H1 (cell line): ENCODE measurements around the gene SSBP3. TPM values are rescaled to one million over a fixed set of nuclear protein-coding genes. Genes with fewer than 3 reads are reported as not detected.

ENCODE experiments used
- CTCF ChIA-PET: fragments of 300-600 bp; sonication (Branson Sonifier 250); formaldehyde crosslinking; loops from one replicate; lab custom pipeline; 2021; ENCODE audit not compliant: partially characterized antibody; lab: Charles Lee
- POLR2A ChIA-PET: fragments of 300-600 bp; sonication (Branson Sonifier 250); formaldehyde crosslinking; loops from one replicate; lab custom pipeline; 2021; ENCODE audit warnings: inconsistent platforms; ENCODE audit not compliant: partially characterized antibody; lab: Charles Lee
- DNase-seq, 2 experiments: peaks; one replicate each; pipeline versions ENCODE4 v3.0.0 to v3.0.0-alpha.2; 2010 to 2022; ENCODE audit warnings: low spot score in 2 of 2, low read depth in 1 of 2, mixed read lengths in 1 of 2
- FAIRE-seq: peaks from 2 replicates; lab custom pipeline; 2011; peaks lifted over from hg19 to GRCh38; lab: Jason Lieb, UNC
- H2AFZ ChIP-seq: 2 replicates; pipeline ENCODE4 v1.8.1; 2012; ENCODE audit warnings: low read length, inconsistent platforms
- H2AK5ac ChIP-seq: 2 replicates; pipeline ENCODE4 v1.6.1; 2013; ENCODE audit warnings: low read depth, low read length
- H2BK120ac ChIP-seq: replicated peaks from 2 replicates; pipeline ENCODE3; 2013; ENCODE audit warnings: low read depth, low read length, inconsistent platforms
- H2BK12ac ChIP-seq: 2 replicates; pipeline ENCODE4 v1.6.1; 2013; ENCODE audit warnings: low read depth, low read length
- H2BK15ac ChIP-seq: 2 replicates; pipeline ENCODE4 v1.6.1; 2013; ENCODE audit warnings: low read length
- H2BK20ac ChIP-seq: 2 replicates; pipeline ENCODE4 v1.6.1; 2013; ENCODE audit warnings: low read length
- H2BK5ac ChIP-seq: 2 replicates; pipeline ENCODE4 v1.6.1; 2013; ENCODE audit warnings: low read depth, low read length
- H3K14ac ChIP-seq: 2 replicates; pipeline ENCODE4 v1.6.1; 2013; ENCODE audit warnings: inconsistent platforms; ENCODE audit not compliant: insufficient read length
- H3K18ac ChIP-seq: 2 replicates; pipeline ENCODE4 v1.6.1; 2013; ENCODE audit warnings: low read length; ENCODE audit errors: extremely low read depth
- H3K23ac ChIP-seq: 2 replicates; pipeline ENCODE4 v1.6.1; 2013; ENCODE audit warnings: inconsistent platforms; ENCODE audit not compliant: insufficient read length
- H3K23me2 ChIP-seq: 2 replicates; pipeline ENCODE4 v1.6.1; 2013; ENCODE audit warnings: low read depth, low read length
- H3K27ac ChIP-seq: 2 replicates; pipeline ENCODE4 v1.6.1; 2011; ENCODE audit warnings: low read depth, low read length, inconsistent platforms
- H3K27me3 ChIP-seq, 4 experiments: replicated peaks in 1 of 4; 1 replicate in 1 of 4; 2 replicates in 3 of 4; pipeline versions ENCODE4 v1.6.1 to v1.8.1; 2011 to 2013; ENCODE audit warnings: low read length in 3 of 4, mild to moderate bottlenecking in 3 of 4, inconsistent platforms in 2 of 4, mixed read lengths in 2 of 4, moderate library complexity in 1 of 4; ENCODE audit not compliant: control insufficient read depth in 3 of 4, insufficient read depth in 3 of 4; ENCODE audit errors: extremely low read depth in 1 of 4
- H3K36me3 ChIP-seq, 4 experiments: 2 replicates each; pipeline versions ENCODE4 v1.6.1 to v1.8.1; 2011 to 2013; ENCODE audit warnings: mild to moderate bottlenecking in 4 of 4, low read length in 3 of 4, moderate library complexity in 2 of 4, control low read depth in 1 of 4, inconsistent platforms in 1 of 4; ENCODE audit not compliant: insufficient read depth in 4 of 4, control insufficient read depth in 2 of 4
- H3K4ac ChIP-seq: replicated peaks from 2 replicates; pipeline ENCODE3; 2013; ENCODE audit warnings: low read length, low read depth, mixed read lengths, inconsistent platforms; ENCODE audit not compliant: insufficient read length
- H3K4me1 ChIP-seq, 4 experiments: replicated peaks in 1 of 4; 1 replicate in 1 of 4; 2 replicates in 3 of 4; pipeline versions ENCODE4 v1.6.1 to v1.8.1; 2011 to 2013; ENCODE audit warnings: low read length in 3 of 4, inconsistent platforms in 2 of 4, mixed read lengths in 1 of 4; ENCODE audit not compliant: insufficient read depth in 4 of 4, control insufficient read depth in 3 of 4
- H3K4me2 ChIP-seq, 2 experiments: 2 replicates each; pipeline versions ENCODE4 v1.6.1 to v1.8.1; 2011 to 2013; ENCODE audit warnings: low read depth in 2 of 2, low read length in 2 of 2, control low read depth in 1 of 2, inconsistent platforms in 1 of 2, mild to moderate bottlenecking in 1 of 2; ENCODE audit not compliant: insufficient read depth in 1 of 2
- H3K4me3 ChIP-seq, 4 experiments: fragments of 200-600, 300-600 bp in 1 of 4; sonication (generic), shearing (Covaris generic), sonication (Bioruptor Twin) in 1 of 4; 2 replicates each; pipeline versions ENCODE4 v1.5.1 to v1.8.1; 2011 to 2016; ENCODE audit warnings: low read length in 4 of 4, low read depth in 3 of 4, control low read depth in 2 of 4, inconsistent platforms in 2 of 4, mild to moderate bottlenecking in 2 of 4, mixed read lengths in 1 of 4, moderate library complexity in 1 of 4; ENCODE audit not compliant: insufficient read depth in 2 of 4; ENCODE audit errors: extremely low read depth in 1 of 4
- H3K56ac ChIP-seq: replicated peaks from 2 replicates; pipeline ENCODE3; 2013; ENCODE audit warnings: low read depth, mild to moderate bottlenecking, mixed read lengths, low read length, inconsistent platforms; ENCODE audit not compliant: insufficient read length
- H3K79me1 ChIP-seq: 2 replicates; pipeline ENCODE4 v1.6.1; 2013; ENCODE audit warnings: low read depth, low read length, control low read depth
- H3K79me2 ChIP-seq, 2 experiments: 2 replicates each; pipeline versions ENCODE4 v1.6.1 to v1.8.1; 2012 to 2013; ENCODE audit warnings: low read length in 2 of 2, mild to moderate bottlenecking in 2 of 2, inconsistent platforms in 1 of 2; ENCODE audit not compliant: insufficient read depth in 2 of 2, control insufficient read depth in 1 of 2
- H3K9ac ChIP-seq, 4 experiments: replicated peaks in 1 of 4; 1 replicate in 1 of 4; 2 replicates in 3 of 4; pipeline versions ENCODE4 v1.6.1 to v1.8.1; 2011 to 2013; ENCODE audit warnings: low read depth in 3 of 4, low read length in 3 of 4, control low read depth in 2 of 4, mild to moderate bottlenecking in 2 of 4, moderate library complexity in 2 of 4, inconsistent platforms in 1 of 4; ENCODE audit errors: extremely low read depth in 1 of 4
- H3K9me3 ChIP-seq, 2 experiments: 2 replicates each; pipeline versions ENCODE4 v1.6.1 to v1.8.1; 2012 to 2013; ENCODE audit warnings: mild to moderate bottlenecking in 2 of 2, moderate library complexity in 2 of 2, control low read depth in 1 of 2, inconsistent platforms in 1 of 2, low read depth in 1 of 2, low read length in 1 of 2, mixed read lengths in 1 of 2; ENCODE audit not compliant: insufficient read depth in 2 of 2
- H4K20me1 ChIP-seq, 2 experiments: replicated peaks in 1 of 2; 2 replicates each; pipeline versions ENCODE3 to v1.8.1; 2011 to 2013; ENCODE audit warnings: inconsistent platforms in 2 of 2, low read length in 2 of 2, mild to moderate bottlenecking in 1 of 2; ENCODE audit not compliant: insufficient read depth in 2 of 2, control insufficient read depth in 1 of 2
- H4K5ac ChIP-seq: 2 replicates; pipeline ENCODE4 v1.6.1; 2013; ENCODE audit warnings: low read length, low read depth, mixed read lengths, inconsistent platforms; ENCODE audit not compliant: insufficient read length
- H4K8ac ChIP-seq: 2 replicates; pipeline ENCODE4 v1.8.0; 2013; ENCODE audit warnings: mild to moderate bottlenecking, moderate library complexity, low read length, inconsistent platforms; ENCODE audit not compliant: insufficient read depth; ENCODE audit errors: extremely low read depth
- H4K91ac ChIP-seq: replicated peaks from 2 replicates; pipeline ENCODE3; 2013; ENCODE audit warnings: low read length, mixed read lengths, inconsistent platforms; ENCODE audit not compliant: insufficient read length
- EP300 ChIP-seq, 2 experiments: IDR thresholded peaks; 1 replicate in 1 of 2; 2 replicates in 1 of 2; pipeline ENCODE4 v1.6.1; 2011 to 2012; ENCODE audit warnings: low read depth in 2 of 2, low read length in 2 of 2, mild to moderate bottlenecking in 2 of 2, borderline replicate concordance in 1 of 2, inconsistent platforms in 1 of 2, moderate library complexity in 1 of 2
- GTF2F1 ChIP-seq: IDR thresholded peaks from 2 replicates; pipeline ENCODE4 v1.6.1; 2012; ENCODE audit warnings: low read depth, low read length, improper control_type of control experiment, borderline replicate concordance
- KDM1A ChIP-seq: fragments of 200-600, 300-600 bp; sonication (generic); IDR thresholded peaks from 2 replicates; pipeline ENCODE4 v1.7.1; 2016; ENCODE audit warnings: mild to moderate bottlenecking, low read length, borderline replicate concordance
- KDM5A ChIP-seq: fragments of 200-600 bp; IDR thresholded peaks from 2 replicates; pipeline ENCODE4 v1.7.1; 2012; ENCODE audit warnings: mild to moderate bottlenecking, low read length, inconsistent platforms, mixed read lengths
- POU5F1 ChIP-seq: IDR thresholded peaks from 2 replicates; pipeline ENCODE4 v1.6.1; 2011; ENCODE audit warnings: low read depth, mild to moderate bottlenecking, low read length, moderate library complexity
- SAP30 ChIP-seq: fragments of 300-600 bp; sonication (generic); IDR thresholded peaks from 2 replicates; pipeline ENCODE4 v1.7.1; 2012; ENCODE audit warnings: low read length, moderate library complexity, mild to moderate bottlenecking, inconsistent platforms; ENCODE audit not compliant: insufficient read depth, insufficient replicate concordance
- SIRT6 ChIP-seq: IDR thresholded peaks from one replicate; pipeline ENCODE4 v1.7.1; 2012; ENCODE audit warnings: low read length, inconsistent platforms
- SRF ChIP-seq: IDR thresholded peaks from 2 replicates; pipeline ENCODE4 v1.6.1; 2011; ENCODE audit warnings: mild to moderate bottlenecking, low read depth, low read length, moderate library complexity
- TEAD4 ChIP-seq: IDR thresholded peaks from 2 replicates; pipeline ENCODE4 v1.6.1; 2012; ENCODE audit warnings: low read depth, low read length, inconsistent platforms, mixed read lengths
- ZNF274 ChIP-seq: IDR thresholded peaks from 2 replicates; pipeline ENCODE4 v1.7.0; 2012; ENCODE audit warnings: low read length, borderline replicate concordance; ENCODE audit errors: extremely low read depth
- WGBS, 2 experiments: shearing (Covaris generic) in 1 of 2; methylation state at CpG; one replicate each; pipeline versions ENCODE4 v1.1.6 to v1.1.7; 2013 to 2015; ENCODE audit warnings: low lambda C conversion rate in 2 of 2, mixed read lengths in 2 of 2, inconsistent platforms in 1 of 2, low coverage in 1 of 2, missing lambda C conversion rate in 1 of 2; ENCODE audit not compliant: insufficient replicate concordance in 2 of 2, insufficient coverage in 1 of 2, insufficient read length in 1 of 2; ENCODE audit errors: extremely low coverage in 1 of 2, missing lambda C conversion rate in 1 of 2; 5-methylcytosine and 5-hydroxymethylcytosine counted together
- polyA plus RNA-seq, 7 experiments: library from polyadenylated mRNA; depleted of rRNA in 3 of 7; stranded (reverse) in 5 of 7; unstranded in 2 of 7; fragments of >200 nt in 5 of 7; fragments of 200-250 nt in 2 of 7; gene quantifications; 1 replicate in 5 of 7; 2 replicates in 1 of 7; 4 replicates in 1 of 7; pipeline versions ENCODE4 v1.2.1 to v1.2.3, GENCODE V29; 2011 to 2013; ENCODE audit warnings: missing spikeins in 2 of 7, mixed read lengths in 2 of 7
- total RNA-seq: library from RNA; stranded (reverse); fragmentation: NEBNext Ultra II Directional; extraction: Animal tissue kit (Norgen Biotek cat#: 25700); gene quantifications from 2 replicates; pipeline ENCODE4 v1.2.1, GENCODE V29; 2021
- TF ChIP-seq, protein P1 (sequence below): IDR thresholded peaks from 2 replicates; pipeline ENCODE4 v1.6.1; 2011; ENCODE audit warnings: low read depth, mild to moderate bottlenecking, low read length; ENCODE audit not compliant: insufficient read depth

SSBP3 gene
- total and polyA plus RNA-seq, 2 of the 8 experiments (the other 6 are each of a cell fraction or from before 2014, with no cell fraction given), result 99.7 to 133 TPM

DNA sequence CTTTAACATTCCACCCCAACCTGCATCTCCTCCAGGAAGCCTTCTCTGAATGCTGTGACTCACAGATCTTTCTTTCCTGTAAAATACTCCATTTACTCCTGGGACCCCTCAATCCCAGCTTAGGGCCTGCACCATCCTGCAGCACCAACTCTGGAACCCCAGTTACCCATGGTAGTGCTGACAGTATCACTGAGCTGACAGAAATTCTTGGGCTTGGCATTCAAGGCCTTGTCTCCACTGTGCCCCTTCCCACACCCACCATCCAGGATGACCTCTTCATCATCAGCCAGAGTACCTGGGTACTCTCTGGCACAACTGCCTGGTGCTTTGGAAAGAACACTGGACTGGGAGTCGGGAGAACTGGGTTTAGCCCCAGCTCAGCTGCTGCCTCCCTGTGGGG lies 214.7 kb downstream of the SSBP3 start:
- H2BK20ac ChIP-seq, result no peak overlapping the region
- no peak overlapping the region for H3K18ac ChIP-seq
- H4K8ac ChIP-seq, result no peak overlapping the region
- H3K9me3 ChIP-seq, result no peaks in the 10 kb centered on the region
- H2BK120ac ChIP-seq, result no peak overlapping the region
- no peak overlapping the region for H2BK15ac ChIP-seq
- no peak overlapping the region for H4K5ac ChIP-seq
- no peaks in the 10 kb centered on the region for H3K23me2 ChIP-seq
- POLR2A ChIA-PET, result interaction anchor here (1.4 to 1.6 kb wide), 2 partner anchors 12 to 70 kb away, joined by 3 to 4 read pairs; no protein-coding TSS in a partner anchor
- H2AFZ ChIP-seq, result no peak overlapping the region
- H2AK5ac ChIP-seq, result no peak overlapping the region
- H2BK5ac ChIP-seq, result no peak overlapping the region
- no peak overlapping the region for H3K23ac ChIP-seq
- no peak overlapping the region for H3K4ac ChIP-seq
- FAIRE-seq (no peak), DNase-seq (no peak)
- WGBS, 2 experiments, result 88% methylated on average over 1 of the region's 1 CpG; no CpG with 5 or more reads in 1 of the 2 experiments
- 0 out of 2 replicates have a peak, but pooled peaks cover 2% of the 10 kb centered on the region for H3K79me1 ChIP-seq
- no peak overlapping the region for H3K9ac ChIP-seq
- H3K36me3 ChIP-seq, result peaks cover 0 to 9% (median 5%) of the 10 kb centered on the region in 4 experiments; a peak in 3 of 8 replicates
- H3K4me2 ChIP-seq, result no peak overlapping the region
- H4K20me1 ChIP-seq, result peaks cover 0 to 2% of the 10 kb centered on the region in 2 experiments
- no peak overlapping the region for H3K14ac ChIP-seq
- no peaks in the 10 kb centered on the region for H3K79me2 ChIP-seq
- CTCF ChIA-PET, result interaction anchor here (1.1 to 4.0 kb wide), 5 partner anchors 9 to 54 kb away, joined by 3 to 26 read pairs (median 3); no protein-coding TSS in a partner anchor
- H3K27ac ChIP-seq, result no peak overlapping the region
- no peaks in the 10 kb centered on the region for H3K4me1 ChIP-seq
- H3K27me3 ChIP-seq, result no peaks in the 10 kb centered on the region
- H3K4me3 ChIP-seq, result no peak overlapping the region
- H4K91ac ChIP-seq, result no peak overlapping the region
- no peak overlapping the region for H3K56ac ChIP-seq
- no peak overlapping the region for H2BK12ac ChIP-seq
- TF ChIP-seq TEAD4, result no peak
- no peak for TF ChIP-seq SRF
- TF ChIP-seq, protein P1, sequence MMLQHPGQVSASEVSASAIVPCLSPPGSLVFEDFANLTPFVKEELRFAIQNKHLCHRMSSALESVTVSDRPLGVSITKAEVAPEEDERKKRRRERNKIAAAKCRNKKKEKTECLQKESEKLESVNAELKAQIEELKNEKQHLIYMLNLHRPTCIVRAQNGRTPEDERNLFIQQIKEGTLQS, result no peak
- no peak for TF ChIP-seq SIRT6
- no peak for TF ChIP-seq EP300 (IDR thresholded peaks at IDR 0.05; ENCODE audit: borderline replicate concordance in 1 of 2, low read depth in 2 of 2, low read length in 2 of 2)
- no peak for TF ChIP-seq KDM5A
- TF ChIP-seq SAP30, result no peak
- TF ChIP-seq KDM1A, result no peak
- no peak for TF ChIP-seq ZNF274
- no peak for TF ChIP-seq GTF2F1
- no peak for TF ChIP-seq POU5F1
